Mesenchymal stem cell (in vitro differentiated cells and primary cell): ENCODE results near the gene PBX3.

ENCODE experiments used
- DNase-seq: peaks from one replicate; pipeline ENCODE4 v3.0.0-alpha.2; 2013
- H2AFZ ChIP-seq: one replicate; pipeline ENCODE4 v1.6.1; 2013; ENCODE audit warnings: low read depth, mild to moderate bottlenecking, control low read depth, inconsistent platforms, low read length, moderate library complexity
- H2AK5ac ChIP-seq: 2 replicates; pipeline ENCODE4 v1.6.1; 2013; ENCODE audit warnings: low read length, moderate library complexity, mild to moderate bottlenecking, inconsistent platforms; ENCODE audit not compliant: severe bottlenecking
- H2BK120ac ChIP-seq: one replicate; pipeline ENCODE4 v1.6.1; 2013; ENCODE audit warnings: low read depth, mild to moderate bottlenecking, inconsistent platforms, low read length, moderate library complexity
- H2BK12ac ChIP-seq, 2 experiments: one replicate each; pipeline ENCODE4 v1.6.1; 2013; ENCODE audit warnings: inconsistent platforms in 2 of 2, low read length in 2 of 2, mild to moderate bottlenecking in 2 of 2, moderate library complexity in 2 of 2, control low read depth in 1 of 2
- H2BK15ac ChIP-seq: one replicate; pipeline ENCODE4 v1.6.1; 2013; ENCODE audit warnings: mild to moderate bottlenecking, low read depth, inconsistent platforms; ENCODE audit not compliant: poor library complexity, severe bottlenecking
- H2BK5ac ChIP-seq: 2 replicates; pipeline ENCODE4 v1.6.1; 2013; ENCODE audit warnings: low read depth, mild to moderate bottlenecking, low read length, control low read depth, inconsistent platforms; ENCODE audit not compliant: poor library complexity, severe bottlenecking
- H3K14ac ChIP-seq, 2 experiments: one replicate each; pipeline ENCODE4 v1.6.1; 2013; ENCODE audit warnings: inconsistent platforms in 2 of 2, low read length in 2 of 2, control low read depth in 1 of 2, mild to moderate bottlenecking in 1 of 2, moderate library complexity in 1 of 2
- H3K18ac ChIP-seq, 2 experiments: one replicate each; pipeline ENCODE4 v1.6.1; 2013; ENCODE audit warnings: inconsistent platforms in 2 of 2, low read length in 2 of 2, control low read depth in 1 of 2, low read depth in 1 of 2, mild to moderate bottlenecking in 1 of 2
- H3K23ac ChIP-seq, 2 experiments: one replicate each; pipeline ENCODE4 v1.6.1; 2013; ENCODE audit warnings: inconsistent platforms in 2 of 2, low read length in 2 of 2, mild to moderate bottlenecking in 2 of 2, moderate library complexity in 2 of 2, control low read depth in 1 of 2
- H3K27ac ChIP-seq: 2 replicates; pipeline ENCODE4 v1.5.1; 2013; ENCODE audit warnings: mild to moderate bottlenecking, moderate library complexity, low read length, control low read depth, inconsistent platforms; ENCODE audit not compliant: poor library complexity, severe bottlenecking
- H3K27me3 ChIP-seq, 2 experiments: 2 replicates each; pipeline versions ENCODE4 v1.6.1 to v1.7.0; 2013; ENCODE audit warnings: low read length in 2 of 2, mild to moderate bottlenecking in 2 of 2, moderate library complexity in 2 of 2, control low read depth in 1 of 2, inconsistent platforms in 1 of 2; ENCODE audit not compliant: control insufficient read depth in 1 of 2, insufficient read depth in 1 of 2
- H3K36me3 ChIP-seq, 2 experiments: 2 replicates each; pipeline versions ENCODE4 v1.6.1 to v1.7.0; 2013; ENCODE audit warnings: low read length in 2 of 2, control low read depth in 1 of 2, inconsistent platforms in 1 of 2, low read depth in 1 of 2, mild to moderate bottlenecking in 1 of 2; ENCODE audit not compliant: insufficient read depth in 2 of 2, control insufficient read depth in 1 of 2
- H3K4ac ChIP-seq, 2 experiments: one replicate each; pipeline ENCODE4 v1.6.1; 2013; ENCODE audit warnings: inconsistent platforms in 2 of 2, low read length in 2 of 2, mild to moderate bottlenecking in 2 of 2, moderate library complexity in 2 of 2, control low read depth in 1 of 2, low read depth in 1 of 2
- H3K4me1 ChIP-seq: 2 replicates; pipeline ENCODE4 v1.6.1; 2013; ENCODE audit warnings: low read depth, low read length, control low read depth; ENCODE audit not compliant: control insufficient read depth, insufficient read depth
- H3K4me2 ChIP-seq: 2 replicates; pipeline ENCODE4 v1.6.1; 2013; ENCODE audit warnings: low read length, mild to moderate bottlenecking, inconsistent platforms; ENCODE audit not compliant: poor library complexity, severe bottlenecking
- H3K4me3 ChIP-seq, 2 experiments: 2 replicates each; pipeline versions ENCODE4 v1.5.1 to v1.7.0; 2013; ENCODE audit warnings: low read length in 2 of 2, mild to moderate bottlenecking in 2 of 2, control low read depth in 1 of 2, low read depth in 1 of 2; ENCODE audit not compliant: insufficient read depth in 1 of 2
- H3K79me1 ChIP-seq: replicated peaks from 2 replicates; pipeline ENCODE4 v1.6.1; 2013; ENCODE audit warnings: mild to moderate bottlenecking, control low read depth, low read length, inconsistent platforms; ENCODE audit not compliant: poor library complexity, severe bottlenecking
- H3K9ac ChIP-seq: 2 replicates; pipeline ENCODE4 v1.7.0; 2013; ENCODE audit warnings: mild to moderate bottlenecking, low read length, moderate library complexity
- H3K9me3 ChIP-seq: 2 replicates; pipeline ENCODE4 v1.7.0; 2013; ENCODE audit warnings: mild to moderate bottlenecking, low read length; ENCODE audit not compliant: control insufficient read depth
- H4K8ac ChIP-seq: one replicate; pipeline ENCODE4 v1.6.1; 2013; ENCODE audit warnings: inconsistent platforms, mild to moderate bottlenecking, low read length, moderate library complexity
- H4K91ac ChIP-seq: one replicate; pipeline ENCODE4 v1.6.1; 2013; ENCODE audit warnings: mild to moderate bottlenecking, low read length, inconsistent platforms
- WGBS: methylation state at CpG from one replicate; pipeline ENCODE4 v1.1.7; 2013; ENCODE audit warnings: mixed read lengths; 5-methylcytosine and 5-hydroxymethylcytosine counted together

Gene PBX3

GRCh38 chr9:125839317-125839716 is 92.1 kb downstream of the PBX3 start:
- Histone ChIP-seq H2AFZ (no peak overlapping the region), H2BK12ac (no peak overlapping the region), H3K4me1 (no peaks in the 10 kb centered on the region), H3K9ac (no peak overlapping the region), H4K8ac (no peak overlapping the region), H3K27ac (no peak overlapping the region), H3K14ac (no peak overlapping the region), H3K4me3 (no peak overlapping the region), H3K36me3 (no peaks in the 10 kb centered on the region), H2BK120ac (no peak overlapping the region), H4K91ac (no peak overlapping the region), H2BK15ac (no peak overlapping the region), H3K9me3 (no peaks in the 10 kb centered on the region), H3K4me2 (no peak overlapping the region), H3K18ac (no peak overlapping the region), H3K23ac (no peak overlapping the region), H2AK5ac (no peak overlapping the region), H3K4ac (no peak overlapping the region), H3K27me3 (no peaks in the 10 kb centered on the region), H3K79me1 (peaks cover 8% of the 10 kb centered on the region), H2BK5ac (no peak overlapping the region)
- WGBS: 91% methylated on average over 2 of the region's 2 CpGs
- DNase-seq: no peak

- no peak overlapping the region for H3K18ac ChIP-seq
- no peak overlapping the region for H2BK120ac ChIP-seq
- no peak overlapping the region for H2BK5ac ChIP-seq
- H3K9me3 ChIP-seq: no peaks in the 10 kb centered on the region
- H2AFZ ChIP-seq: no peak overlapping the region
- H3K27ac ChIP-seq: no peak overlapping the region
- no peak for DNase-seq
- H4K91ac ChIP-seq: no peak overlapping the region
- H3K79me1 ChIP-seq: peaks cover 13% of the 10 kb centered on the region
- H2BK15ac ChIP-seq: no peak overlapping the region
- H3K36me3 ChIP-seq: no peaks in the 10 kb centered on the region
- H3K4me1 ChIP-seq: no peaks in the 10 kb centered on the region
- H3K4ac ChIP-seq: no peak overlapping the region
- H2AK5ac ChIP-seq: no peak overlapping the region
- H3K27me3 ChIP-seq: no peaks in the 10 kb centered on the region
- no peak overlapping the region for H3K4me3 ChIP-seq
- no peak overlapping the region for H4K8ac ChIP-seq
- WGBS: no CpG with 5 or more reads among the region's 1 CpG
- H2BK12ac ChIP-seq: no peak overlapping the region
- no peak overlapping the region for H3K9ac ChIP-seq
- no peak overlapping the region for H3K14ac ChIP-seq
- no peak overlapping the region for H3K4me2 ChIP-seq
- H3K23ac ChIP-seq: no peak overlapping the region
Measured at GRCh38 chr9:125841444-125841843, 94.3 kb downstream of the PBX3 start.

GRCh38 chr9:125842242-125842641 is 95.1 kb downstream of the PBX3 start:
- no peak overlapping the region for H3K14ac ChIP-seq
- no peak overlapping the region for H2BK15ac ChIP-seq
- H4K91ac ChIP-seq: no peak overlapping the region
- H3K4me2 ChIP-seq: no peak overlapping the region
- H3K79me1 ChIP-seq: peaks cover 13% of the 10 kb centered on the region
- WGBS: 92% methylated on average over 1 of the region's 1 CpG
- H3K23ac ChIP-seq: no peak overlapping the region
- H3K4me3 ChIP-seq: no peak overlapping the region
- H2BK120ac ChIP-seq: no peak overlapping the region
- H2AK5ac ChIP-seq: no peak overlapping the region
- no peaks in the 10 kb centered on the region for H3K9me3 ChIP-seq
- no peaks in the 10 kb centered on the region for H3K27me3 ChIP-seq
- H3K18ac ChIP-seq: no peak overlapping the region
- no peak for DNase-seq
- H3K4ac ChIP-seq: no peak overlapping the region
- no peak overlapping the region for H3K27ac ChIP-seq
- H2BK12ac ChIP-seq: no peak overlapping the region
- peak overlapping the region; percentile 83 for H3K9ac ChIP-seq
- no peak overlapping the region for H2AFZ ChIP-seq
- no peak overlapping the region for H2BK5ac ChIP-seq
- H3K36me3 ChIP-seq: no peaks in the 10 kb centered on the region
- H3K4me1 ChIP-seq: no peaks in the 10 kb centered on the region
- no peak overlapping the region for H4K8ac ChIP-seq

- no peak for DNase-seq
Measured at GRCh38 chr9:125843646-125844045, 96.5 kb downstream of the PBX3 start.

More at GRCh38 chr9:125843646-125844045, 96.5 kb downstream of the PBX3 start:
- Histone ChIP-seq H3K4me2 (no peak overlapping the region), H3K27ac (no peak overlapping the region), H2BK5ac (no peak overlapping the region), H4K8ac (no peak overlapping the region), H3K36me3 (no peaks in the 10 kb centered on the region), H4K91ac (no peak overlapping the region), H3K4me1 (no peaks in the 10 kb centered on the region), H3K9ac (peak overlapping the region; percentile 83), H3K4me3 (peak overlapping the region in 1 of 2 experiments; percentile 62), H3K23ac (no peak overlapping the region), H2BK15ac (no peak overlapping the region), H2AK5ac (no peak overlapping the region), H3K14ac (no peak overlapping the region), H3K79me1 (peaks cover 15% of the 10 kb centered on the region), H3K27me3 (no peaks in the 10 kb centered on the region), H3K9me3 (no peaks in the 10 kb centered on the region), H2AFZ (no peak overlapping the region), H2BK120ac (no peak overlapping the region), H3K18ac (peak overlapping the region in 1 of 2 experiments; percentile 21), H3K4ac (no peak overlapping the region), H2BK12ac (no peak overlapping the region)
- WGBS: 56% methylated on average over 5 of the region's 5 CpGs
